ENCODE results near the gene ACBD6. TPM values are rescaled to one million over a fixed set of nuclear protein-coding genes. Genes with fewer than 3 reads are reported as not detected.

Gene ACBD6
- total RNA-seq, 1 donor, result 54.0 TPM

- no peak for TF ChIP-seq CTCF (IDR thresholded peaks at IDR 0.05; ENCODE audit: insufficient read depth, low read length)
- no peak overlapping the region for H3K4me3 ChIP-seq (ENCODE audit: low read depth, low read length)
- no peak for DNase-seq (ENCODE audit: low read depth)
Measured at GRCh38 chr1:180451504-180451903, 50.9 kb downstream of the ACBD6 start.

- DNase-seq (ENCODE audit: low read depth), result peak; percentile 27
- H3K4me3 ChIP-seq (ENCODE audit: low read depth, low read length), result no peak overlapping the region
- no peak for TF ChIP-seq CTCF (IDR thresholded peaks at IDR 0.05; ENCODE audit: insufficient read depth, low read length)
Measured at GRCh38 chr1:180444522-180444921, 57.9 kb downstream of the ACBD6 start.

- H3K4me3 ChIP-seq (ENCODE audit: low read depth, low read length), result no peak overlapping the region
- DNase-seq (ENCODE audit: low read depth), result no peak
- no peak for TF ChIP-seq CTCF (IDR thresholded peaks at IDR 0.05; ENCODE audit: insufficient read depth, low read length)
Measured at GRCh38 chr1:180440335-180440734, 62.0 kb downstream of the ACBD6 start.

GRCh38 chr1:180435566-180435965 lies 66.8 kb downstream of the ACBD6 start:
- no peak overlapping the region for H3K4me3 ChIP-seq (ENCODE audit: low read depth, low read length)
- TF ChIP-seq CTCF (IDR thresholded peaks at IDR 0.05; ENCODE audit: insufficient read depth, low read length), result no peak
- no peak for DNase-seq (ENCODE audit: low read depth)

GRCh38 chr1:180433873-180434272 lies 68.5 kb downstream of the ACBD6 start:
- DNase-seq (ENCODE audit: low read depth), result no peak
- TF ChIP-seq CTCF (IDR thresholded peaks at IDR 0.05; ENCODE audit: insufficient read depth, low read length), result no peak

GRCh38 chr1:180431683-180432082 lies 70.7 kb downstream of the ACBD6 start:
- no peak for DNase-seq (ENCODE audit: low read depth)
- no peak for TF ChIP-seq CTCF (IDR thresholded peaks at IDR 0.05; ENCODE audit: insufficient read depth, low read length)

More at GRCh38 chr1:180433873-180434272, 68.5 kb downstream of the ACBD6 start:
- no peak overlapping the region for H3K4me3 ChIP-seq (ENCODE audit: low read depth, low read length)

More at GRCh38 chr1:180431683-180432082, 70.7 kb downstream of the ACBD6 start:
- H3K4me3 ChIP-seq (ENCODE audit: low read depth, low read length), result no peak overlapping the region
